ENCODE measurements around the gene CLIC4.
"Not testable (repeated sequence)": the region's sequence is repeated elsewhere in the genome, so short reads cannot be mapped to it uniquely, and the experiment has no call there.

The CLIC4 gene

GRCh38 chr1:24823486-24823885 lies 78.2 kb downstream of the CLIC4 start:
- not testable (repeated sequence) for DNase-seq

GRCh38 chr1:24825174-24825573 lies 79.9 kb downstream of the CLIC4 start:
- DNase-seq = no peak

GRCh38 chr1:24826510-24826909 lies 81.3 kb downstream of the CLIC4 start:
- DNase-seq = no peak

GRCh38 chr1:24827379-24828135 lies 82.3 kb downstream of the CLIC4 start:
- no peak for DNase-seq

GRCh38 chr1:24828183-24828886 lies 83.1 kb downstream of the CLIC4 start:
- no peak for DNase-seq

GRCh38 chr1:24828887-24829192 lies 83.6 kb downstream of the CLIC4 start:
- DNase-seq = no peak

GRCh38 chr1:24830680-24831272 lies 85.5 kb downstream of the CLIC4 start:
- DNase-seq = no peak

- no peak for DNase-seq
These were observed 96.3 kb downstream of the CLIC4 start for GRCh38 chr1:24841593-24841992.

- DNase-seq = no peak
These were observed 101.4 kb downstream of the CLIC4 start for GRCh38 chr1:24846671-24847070.

- peak; percentile 91 for DNase-seq
These were observed 103.0 kb downstream of the CLIC4 start for GRCh38 chr1:24847995-24848881.

- DNase-seq = no peak
These were observed 104.5 kb downstream of the CLIC4 start for GRCh38 chr1:24849672-24850295.

- no peak for DNase-seq
These were observed 105.2 kb downstream of the CLIC4 start for GRCh38 chr1:24850328-24850920.

- DNase-seq = no peak
These were observed 108.4 kb downstream of the CLIC4 start for GRCh38 chr1:24853649-24854048.

- no peak for DNase-seq
These were observed 110.2 kb downstream of the CLIC4 start for GRCh38 chr1:24855474-24855873.

- no peak for DNase-seq
These were observed 111.7 kb downstream of the CLIC4 start for GRCh38 chr1:24856787-24857506.

- DNase-seq = no peak
These were observed 112.4 kb downstream of the CLIC4 start for GRCh38 chr1:24857507-24858133.

GRCh38 chr1:24858277-24858676 lies 113.0 kb downstream of the CLIC4 start:
- no peak for DNase-seq

GRCh38 chr1:24859063-24860010 lies 114.1 kb downstream of the CLIC4 start:
- no peak for DNase-seq

- DNase-seq = no peak
These were observed 115.6 kb downstream of the CLIC4 start for GRCh38 chr1:24860841-24861240.
